HG03460 (cell line): ENCODE measurements around the gene POFUT2.

Source experiments
- ATAC-seq: cut with Tn5 transposase; IDR thresholded peaks from one replicate; pipeline ENCODE4 v1.9.1; 2021; ENCODE audit not compliant: unreplicated experiment

POFUT2 gene, protein sequence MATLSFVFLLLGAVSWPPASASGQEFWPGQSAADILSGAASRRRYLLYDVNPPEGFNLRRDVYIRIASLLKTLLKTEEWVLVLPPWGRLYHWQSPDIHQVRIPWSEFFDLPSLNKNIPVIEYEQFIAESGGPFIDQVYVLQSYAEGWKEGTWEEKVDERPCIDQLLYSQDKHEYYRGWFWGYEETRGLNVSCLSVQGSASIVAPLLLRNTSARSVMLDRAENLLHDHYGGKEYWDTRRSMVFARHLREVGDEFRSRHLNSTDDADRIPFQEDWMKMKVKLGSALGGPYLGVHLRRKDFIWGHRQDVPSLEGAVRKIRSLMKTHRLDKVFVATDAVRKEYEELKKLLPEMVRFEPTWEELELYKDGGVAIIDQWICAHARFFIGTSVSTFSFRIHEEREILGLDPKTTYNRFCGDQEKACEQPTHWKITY

DNA sequence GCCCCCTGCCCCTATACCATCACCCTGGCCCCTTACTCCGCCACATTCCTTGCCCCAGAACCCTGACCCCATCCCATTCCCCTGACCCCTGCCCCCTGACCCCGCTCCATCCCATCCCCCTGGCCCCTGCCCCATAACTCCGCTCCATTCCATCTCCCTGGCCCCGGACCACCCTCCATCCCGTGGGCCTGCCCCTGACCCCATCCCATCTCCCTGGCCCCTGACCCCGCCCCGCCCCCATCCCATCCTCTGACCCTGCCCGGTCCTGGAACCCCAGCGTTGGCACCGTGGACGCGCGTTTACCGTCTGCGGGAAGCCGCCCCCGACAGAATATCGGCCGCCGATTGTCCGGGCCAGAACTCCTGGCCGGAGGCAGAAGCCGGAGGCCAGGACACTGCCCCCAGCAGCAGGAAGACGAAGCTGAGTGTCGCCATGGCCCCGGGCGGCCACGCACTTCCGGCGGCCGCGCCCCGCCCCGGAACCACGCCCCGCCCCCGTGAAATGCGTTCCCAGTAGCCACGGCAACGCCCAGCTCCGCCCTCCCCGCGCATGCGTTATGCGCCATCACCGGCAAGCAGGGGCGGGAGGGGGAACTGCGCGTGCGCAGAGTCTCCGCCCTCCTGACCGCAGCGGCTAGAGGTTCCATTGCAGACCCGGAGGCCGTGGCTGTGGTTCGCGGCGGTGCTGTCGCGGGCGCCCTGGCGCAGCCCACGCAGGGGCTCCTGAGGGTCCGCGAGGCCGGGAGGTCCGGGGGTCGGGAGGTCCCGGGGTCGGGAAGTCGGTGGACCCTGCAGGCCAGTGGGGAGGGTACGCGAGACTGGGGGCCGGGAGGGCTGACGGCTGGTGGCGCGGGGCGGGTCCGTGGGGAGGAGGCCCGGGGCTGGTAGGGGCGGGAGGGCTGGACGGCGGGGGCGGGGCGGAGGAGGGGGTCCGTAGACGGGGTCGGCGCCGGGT, at the start of gene POFUT2:
Gene POFUT2 (minus strand): TSS at position 458 of the 954 bp plus-strand sequence. CDS start 24 bp downstream, at position 434.
- peak; percentile 70 for ATAC-seq

DNA sequence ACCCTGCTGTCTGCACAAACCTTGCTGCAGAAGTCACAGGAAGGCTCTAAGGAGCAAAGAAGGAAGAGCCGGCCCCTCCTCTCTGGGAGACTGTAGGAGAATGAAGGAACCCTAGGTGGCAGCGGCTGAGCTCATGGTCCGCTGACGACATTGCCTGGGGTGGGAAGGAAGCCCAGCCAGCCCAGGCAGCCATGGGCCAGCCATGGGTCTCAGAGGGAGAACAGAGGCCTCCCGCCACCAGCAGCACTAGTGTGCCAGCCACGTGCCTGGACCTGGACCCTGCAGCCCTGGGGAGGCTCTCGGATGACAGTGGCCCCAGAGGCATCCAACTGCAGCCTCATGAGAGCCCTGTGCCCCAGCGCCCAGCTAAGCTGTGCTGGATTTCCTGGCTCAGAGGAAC, 49.2 kb upstream of the POFUT2 start:
- ATAC-seq, result no peak

DNA sequence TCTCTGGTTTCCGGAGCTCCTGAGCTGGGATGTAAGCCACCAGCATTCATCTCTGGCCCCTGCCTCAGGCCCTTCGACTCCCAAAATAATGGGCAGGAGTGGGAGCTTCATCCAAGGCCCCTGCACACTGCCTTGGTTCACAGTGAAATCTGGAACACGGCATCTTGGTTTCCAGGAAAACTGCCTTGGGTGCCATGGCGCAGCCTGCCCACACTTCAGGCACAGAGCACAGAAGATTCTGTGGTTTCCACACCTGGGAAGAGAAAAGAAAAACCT, 48.8 kb upstream of the POFUT2 start:
- ATAC-seq, result no peak

DNA sequence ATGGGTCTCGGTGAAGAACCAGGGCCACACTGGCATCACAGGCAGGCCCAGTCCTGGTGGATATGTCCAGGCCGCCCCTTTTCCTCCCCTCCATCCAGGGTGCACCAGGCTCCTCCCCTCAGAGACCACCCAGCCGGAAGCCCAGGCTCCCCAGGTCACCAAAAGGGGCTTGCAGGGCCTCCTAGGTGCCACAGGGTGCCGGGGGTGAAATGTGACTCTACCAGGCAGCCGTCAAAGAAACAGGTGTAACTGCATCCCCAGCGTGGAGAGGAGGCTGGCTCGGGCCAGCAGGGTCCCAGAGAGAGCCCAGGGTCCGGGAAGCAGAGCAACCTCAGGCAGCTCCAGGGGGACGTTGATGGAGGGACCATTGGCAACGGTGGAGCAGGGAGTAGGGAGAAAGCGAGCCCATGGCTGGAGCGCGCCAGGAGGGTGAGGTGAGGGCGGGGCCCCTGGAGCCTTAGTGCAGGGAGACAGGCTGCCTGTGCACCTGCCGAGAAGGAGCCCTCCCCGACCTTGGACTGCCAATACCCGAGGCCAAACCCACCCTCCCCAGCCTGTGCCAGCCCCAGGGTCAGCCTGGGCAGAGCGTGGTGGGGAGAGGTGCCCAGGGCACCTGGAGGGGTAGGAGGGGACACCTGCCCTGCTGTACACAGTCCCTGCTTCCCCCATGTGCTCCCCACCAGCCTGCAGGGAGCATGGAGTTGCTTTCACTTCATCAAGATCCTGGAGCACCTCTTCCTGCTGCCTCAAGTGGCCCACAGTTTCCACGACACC, 48.3 kb upstream of the POFUT2 start:
- ATAC-seq, result no peak

DNA sequence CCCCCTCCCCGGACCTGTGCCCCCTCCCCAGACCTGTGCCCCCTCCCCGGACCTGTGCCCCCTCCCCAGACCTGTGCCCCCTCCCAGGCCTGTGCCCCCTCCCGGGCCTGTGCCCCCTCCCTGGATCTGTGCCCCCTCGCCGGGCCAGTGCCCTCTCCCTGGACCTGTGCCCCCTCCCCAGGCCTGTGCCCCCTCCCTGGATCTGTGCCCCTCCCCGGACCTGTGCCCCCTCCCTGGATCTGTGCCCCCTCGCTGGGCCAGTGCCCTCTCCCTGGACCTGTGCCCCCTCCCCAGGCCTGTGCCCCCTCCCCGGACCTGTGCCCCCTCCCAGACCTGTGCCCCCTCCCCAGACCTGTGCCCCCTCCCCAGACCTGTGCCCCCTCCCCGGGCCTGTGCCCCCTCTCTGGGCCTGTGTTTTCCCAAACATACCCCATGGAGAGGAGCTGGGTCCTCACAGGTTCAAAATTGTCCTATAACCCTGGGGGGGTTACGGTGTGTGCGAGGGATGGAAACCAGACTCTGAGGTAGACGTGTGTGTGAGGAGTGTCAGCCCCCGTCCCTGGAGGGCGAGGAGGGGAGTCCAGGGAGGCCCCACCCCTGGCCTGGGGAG, 47.6 kb upstream of the POFUT2 start:
- no peak for ATAC-seq

DNA sequence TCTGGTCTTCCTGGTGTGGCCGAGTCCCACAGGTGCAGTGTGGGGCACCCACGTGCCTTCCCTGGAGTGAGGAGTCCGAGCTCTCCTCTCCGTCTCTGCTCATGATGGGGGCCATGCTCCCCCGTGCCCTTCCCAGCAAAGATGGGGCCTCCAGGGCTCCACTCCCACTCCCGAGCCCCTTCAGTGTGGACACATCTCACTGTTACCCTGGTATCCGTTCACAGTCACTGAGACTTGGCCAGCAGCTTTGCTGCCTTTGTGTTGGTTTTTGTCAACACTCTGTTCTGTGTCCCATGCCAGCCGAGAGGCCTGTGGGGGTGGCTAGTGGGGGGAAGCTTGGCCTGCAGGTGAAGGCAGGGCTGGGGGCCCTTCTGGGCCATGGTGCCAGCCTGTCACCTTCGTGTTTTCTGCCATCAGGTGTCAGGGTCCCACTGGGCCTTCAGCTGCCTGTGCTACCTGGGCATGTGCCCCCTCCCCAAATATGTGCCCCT, 46.9 kb upstream of the POFUT2 start:
- no peak for ATAC-seq

DNA sequence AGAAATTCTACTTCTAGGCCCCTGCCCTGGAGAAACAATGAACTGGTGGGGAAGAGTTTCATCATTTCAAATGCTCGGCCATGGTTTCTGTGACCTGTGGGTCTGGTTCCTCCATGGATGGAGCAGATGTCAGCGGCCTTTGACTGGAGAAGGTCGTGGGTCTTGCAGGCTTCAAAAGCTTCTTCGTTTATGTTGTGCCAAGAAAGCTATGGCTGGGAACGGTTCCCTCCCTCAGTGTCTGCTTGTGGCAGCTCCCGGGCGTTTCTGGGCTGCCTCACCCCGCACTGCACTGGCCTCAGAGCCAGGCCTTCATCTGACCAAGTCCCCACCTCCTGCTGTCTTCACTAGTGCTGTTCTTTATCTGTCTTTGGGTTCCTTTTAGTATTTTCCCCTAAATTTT, 46.4 kb upstream of the POFUT2 start:
- no peak for ATAC-seq

DNA sequence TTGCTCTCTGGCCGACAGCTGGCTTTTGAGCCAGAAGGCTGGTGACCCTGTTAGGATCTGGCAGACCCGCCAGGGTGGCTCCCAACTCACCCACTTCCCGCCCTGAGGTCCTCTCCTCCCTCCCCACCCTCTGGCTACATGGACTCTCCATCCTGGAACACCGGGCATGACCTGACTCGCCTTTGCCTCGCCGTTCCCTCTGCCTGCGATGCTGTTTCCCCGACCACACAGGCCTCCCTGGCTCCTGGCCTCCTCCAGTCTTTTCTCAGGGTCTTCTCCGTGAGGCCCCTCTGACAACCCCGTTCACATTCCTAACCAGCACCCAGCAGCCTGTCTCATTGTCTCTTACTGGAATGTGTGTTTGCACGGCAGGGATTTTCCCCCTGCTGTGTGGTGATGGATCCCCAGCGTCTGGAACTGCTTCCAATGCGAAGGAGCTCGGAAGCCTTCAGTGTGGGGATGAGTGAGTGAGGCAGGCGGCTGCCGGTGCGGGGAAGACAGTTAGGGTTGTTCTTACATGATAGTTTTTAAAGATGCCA, 46.0 kb upstream of the POFUT2 start:
- no peak for ATAC-seq

DNA sequence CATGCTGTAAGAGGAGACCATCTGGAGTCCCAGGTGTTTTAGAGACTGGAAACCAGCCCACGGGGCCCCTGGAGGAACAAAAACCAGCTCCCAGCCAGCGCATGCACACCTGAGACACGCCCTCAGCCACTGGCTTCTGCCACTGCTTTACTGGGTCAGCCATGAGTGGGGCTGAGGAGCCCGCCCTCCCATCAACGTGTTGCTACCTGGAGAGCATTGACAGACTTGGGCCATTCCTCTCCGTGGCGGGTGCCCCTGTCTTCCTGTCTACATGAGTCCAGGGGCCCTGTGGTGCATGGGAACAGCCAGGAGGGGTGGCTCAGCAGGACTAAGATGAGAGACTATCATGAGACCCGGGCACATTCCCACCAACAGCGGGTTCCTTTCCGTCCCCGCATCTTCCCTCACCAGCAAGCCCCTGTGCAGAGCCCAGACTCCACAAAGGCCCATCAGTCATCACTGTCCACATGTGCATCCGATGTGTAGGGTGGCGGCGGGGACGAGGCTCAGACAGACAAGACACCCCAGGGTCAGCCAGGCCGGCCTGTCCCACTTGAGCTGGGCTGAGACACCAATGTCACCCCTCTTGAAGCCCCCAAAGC, 45.4 kb upstream of the POFUT2 start:
- ATAC-seq, result no peak

DNA sequence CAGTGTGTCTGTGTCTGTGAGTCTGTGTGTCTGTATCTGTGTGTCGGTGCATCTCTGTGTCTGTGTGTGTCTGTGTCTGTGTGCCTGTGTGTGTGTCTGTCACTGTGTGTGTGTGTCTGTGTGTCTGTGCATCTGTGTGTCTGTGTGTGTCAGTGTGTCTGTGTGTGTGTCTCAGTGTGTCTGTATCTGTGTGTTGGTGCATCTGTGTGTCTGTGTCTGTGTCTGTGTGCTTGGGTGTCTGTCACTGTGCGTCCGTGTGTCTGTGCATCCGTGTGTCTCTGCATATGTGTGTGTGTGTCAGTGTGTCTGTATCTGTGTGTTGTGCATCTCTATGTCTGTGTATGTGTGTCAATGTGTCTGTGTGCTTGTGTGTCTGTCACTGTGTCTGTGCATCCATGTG, 44.7 kb upstream of the POFUT2 start:
- no peak for ATAC-seq

DNA sequence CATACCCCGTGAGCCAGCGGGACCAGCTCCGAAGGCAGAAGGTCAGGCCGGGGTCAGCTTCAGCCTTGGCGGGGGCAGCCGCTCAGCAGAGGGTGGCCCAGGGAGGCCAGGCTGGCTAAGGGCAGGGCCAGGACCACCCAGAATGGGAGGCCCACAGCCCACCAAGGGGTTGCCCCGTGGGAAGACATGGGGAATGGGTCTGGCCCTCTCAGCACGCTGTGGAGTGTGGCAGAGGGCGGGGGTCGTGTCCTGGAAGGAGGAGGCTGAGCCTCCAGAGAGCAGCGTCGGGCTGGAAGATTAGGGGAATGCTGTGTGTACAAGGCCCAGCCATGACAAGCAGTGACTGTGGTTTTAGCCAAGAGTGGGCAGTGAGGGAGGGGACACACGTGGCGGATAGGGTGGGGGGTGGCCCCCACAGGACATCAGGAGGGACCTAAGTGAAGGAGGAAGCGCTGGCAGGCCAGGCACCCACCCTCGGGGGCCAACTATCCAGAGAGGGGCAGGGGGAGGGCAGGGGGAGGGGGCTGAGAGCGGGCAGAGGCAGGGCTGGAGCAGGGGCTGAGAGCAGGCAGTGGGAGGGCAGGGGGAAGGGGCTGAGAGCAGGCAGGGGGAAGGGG, 43.9 kb upstream of the POFUT2 start:
- no peak for ATAC-seq

DNA sequence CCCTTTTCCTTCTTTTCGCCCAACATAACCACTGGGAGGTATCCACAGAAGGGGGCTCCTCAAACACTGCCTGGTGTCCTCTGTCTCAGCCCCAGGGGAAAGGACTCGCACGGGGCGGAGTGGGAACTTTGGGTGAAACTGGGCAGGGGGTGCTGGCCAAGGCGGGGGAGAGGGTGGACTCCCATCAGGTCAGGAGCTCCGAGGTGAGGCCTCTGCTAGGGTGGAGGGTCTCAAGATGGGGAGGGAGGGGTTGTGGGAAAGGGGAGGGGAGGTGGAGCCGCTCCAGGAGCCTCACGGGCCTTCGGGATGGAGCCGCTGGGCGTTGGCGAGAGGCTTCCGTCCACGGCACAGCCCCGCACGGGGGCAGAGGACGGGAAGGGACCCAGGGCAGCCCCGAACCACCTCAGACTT, 43.2 kb upstream of the POFUT2 start:
- ATAC-seq, result no peak

DNA sequence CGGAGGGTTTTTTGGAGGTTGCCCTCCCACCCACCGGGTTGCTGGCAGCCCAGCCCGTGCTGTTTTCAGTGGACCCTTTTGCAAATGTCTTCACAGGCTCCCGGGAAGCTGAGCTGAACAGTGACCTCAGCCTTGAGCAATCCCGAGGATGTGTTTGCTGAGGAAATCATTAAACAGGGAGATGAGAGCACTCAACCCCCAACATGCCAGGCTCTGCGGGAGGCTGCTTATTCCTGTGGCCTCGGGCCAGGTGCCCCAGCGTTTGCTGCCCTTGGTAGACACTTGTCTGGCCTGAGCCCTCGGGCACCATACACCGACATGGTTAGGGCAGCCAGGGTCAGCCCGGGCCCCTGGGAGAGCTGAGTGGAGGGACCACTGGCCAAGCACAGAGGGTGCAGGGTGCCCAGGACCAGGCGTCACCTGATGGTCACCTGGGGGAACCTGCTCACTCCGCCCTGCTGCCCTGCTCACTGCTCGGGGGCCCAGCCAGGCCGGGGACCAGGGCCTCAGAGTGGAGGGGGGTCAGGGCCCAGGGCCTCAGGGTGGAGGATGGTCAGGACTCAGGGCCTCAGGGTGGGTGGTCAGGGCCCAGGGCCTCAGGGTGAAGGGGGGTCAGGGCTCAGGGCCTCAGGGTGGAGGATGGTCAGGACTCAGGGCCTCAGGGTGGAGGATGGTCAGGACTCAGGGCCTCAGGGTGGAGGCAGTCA, 42.5 kb upstream of the POFUT2 start:
- ATAC-seq, result no peak

DNA sequence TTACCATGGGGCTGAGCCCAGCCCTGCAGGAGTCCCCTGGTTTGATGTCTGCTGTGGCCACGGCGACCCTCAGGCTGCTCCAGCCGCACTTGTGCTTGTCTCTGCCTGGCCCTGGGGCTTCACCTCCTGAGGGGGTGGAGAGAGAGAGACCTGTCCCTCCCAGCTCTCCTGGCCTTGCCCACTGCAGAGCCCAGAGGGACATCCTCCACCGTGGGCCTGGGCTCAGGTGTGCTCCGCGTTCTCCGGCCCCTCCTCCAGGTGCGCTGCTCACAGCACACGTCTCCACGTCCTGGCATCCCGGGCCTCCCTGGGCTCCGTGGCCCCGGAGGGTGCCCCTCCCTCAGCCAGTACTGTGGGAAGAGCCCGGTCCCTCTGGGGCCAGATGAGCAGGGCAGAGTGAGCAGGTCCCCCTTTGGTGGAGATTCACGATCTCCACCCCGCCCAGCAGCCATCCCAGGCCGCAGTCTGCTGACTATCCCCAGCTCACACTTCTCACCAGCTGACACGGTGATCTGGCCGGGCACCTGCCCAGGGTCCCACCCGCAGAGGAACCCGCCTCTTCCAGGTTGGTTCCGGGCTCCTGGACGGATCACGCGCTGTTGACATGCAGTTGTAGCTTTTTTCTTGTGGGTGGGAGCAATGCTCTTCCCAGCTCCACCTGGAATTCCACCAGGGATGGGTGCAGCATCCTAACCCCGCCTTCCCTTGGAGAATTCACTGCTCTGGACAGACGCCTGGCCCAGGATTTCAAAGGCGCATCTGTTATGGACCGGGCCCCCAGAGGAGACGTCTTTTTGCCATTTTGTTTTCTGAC, 41.8 kb upstream of the POFUT2 start:
- no peak for ATAC-seq

DNA sequence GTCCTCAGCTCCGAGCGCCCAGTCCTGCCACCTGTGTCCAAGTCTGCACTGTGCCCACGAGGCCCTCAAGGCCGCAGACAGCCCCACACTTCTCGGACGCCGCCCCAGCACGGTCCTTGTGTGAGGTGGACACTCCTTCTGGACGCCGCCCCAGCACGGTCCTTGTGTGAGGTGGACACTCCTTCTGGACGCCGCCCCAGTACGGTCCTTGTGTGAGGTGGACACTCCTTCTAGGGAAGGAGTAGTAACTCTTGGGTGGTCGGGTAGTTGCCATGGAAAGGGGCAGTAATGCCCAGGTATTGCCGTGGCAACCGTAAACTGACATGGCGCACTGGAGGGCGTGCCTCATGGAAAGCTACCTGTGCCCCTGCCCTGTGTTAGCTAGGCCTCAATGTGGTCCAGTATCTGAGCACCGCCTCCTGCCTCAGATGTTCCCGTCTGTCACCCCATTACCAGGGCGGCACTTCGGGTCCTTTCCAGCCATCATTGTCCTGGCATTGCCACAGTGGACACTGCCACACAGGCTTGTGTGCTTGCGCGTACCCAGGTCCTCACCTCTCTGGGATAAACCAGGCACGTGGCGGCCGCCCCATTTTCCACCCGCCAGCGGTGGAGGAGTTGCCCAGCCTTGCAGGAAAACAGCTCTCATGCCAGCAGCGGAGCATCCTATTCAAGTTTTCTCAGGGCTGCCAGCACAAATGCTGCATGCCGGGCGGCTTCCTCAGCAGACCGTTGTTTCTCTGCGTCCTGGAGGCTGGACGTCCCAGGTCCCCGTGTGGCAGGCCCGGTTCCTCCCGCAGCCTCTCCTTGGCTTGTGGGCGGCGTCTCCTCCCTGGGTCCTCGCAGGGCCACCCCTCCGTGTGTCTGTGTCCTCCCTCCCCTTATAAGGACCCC, 40.8 kb upstream of the POFUT2 start:
- ATAC-seq, result no peak

DNA sequence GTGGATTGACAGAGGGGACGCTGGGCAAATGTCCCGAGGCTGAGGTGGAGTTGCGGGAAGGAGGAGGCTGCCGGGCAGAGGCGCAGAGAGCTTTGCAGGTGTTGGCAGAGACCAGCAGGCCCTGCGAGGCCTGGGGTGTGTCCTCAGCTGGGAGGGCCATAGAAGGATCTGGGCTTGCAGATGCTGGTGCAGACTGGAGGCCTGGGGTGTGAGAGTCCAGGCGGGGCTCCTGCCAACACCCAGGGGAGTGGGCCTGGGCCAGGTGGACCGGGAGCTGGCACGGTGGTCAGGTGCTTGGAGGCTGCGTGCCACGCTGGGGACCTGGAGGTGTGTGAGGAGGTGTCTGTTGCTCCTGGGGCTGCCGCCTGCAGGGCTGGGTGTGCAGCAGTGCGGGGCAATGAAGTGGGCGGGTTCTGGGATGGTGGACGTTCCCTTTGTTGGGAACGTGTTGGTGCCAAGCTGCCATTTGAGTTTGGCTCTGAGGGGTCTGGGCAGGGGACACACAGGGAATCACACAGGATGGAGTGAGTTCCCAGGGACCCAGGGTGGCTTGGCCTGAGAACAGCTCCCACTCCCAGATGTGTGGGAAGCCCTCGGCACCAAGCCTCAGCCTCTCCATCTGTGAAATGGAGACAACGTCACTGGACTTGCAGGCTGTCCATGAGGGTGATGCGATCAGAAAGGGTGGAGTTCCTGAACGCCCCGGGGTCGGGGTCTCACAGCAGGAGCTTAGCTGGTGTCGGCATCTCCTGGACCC, 39.9 kb upstream of the POFUT2 start:
- no peak for ATAC-seq
